Large intestine (tissue), 3 donors: ENCODE results near the gene GLDC. TPM values are rescaled to one million over a fixed set of nuclear protein-coding genes. Genes with fewer than 3 reads are reported as not detected.
"Not testable (repeated sequence)": the region's sequence is repeated elsewhere in the genome, so short reads cannot be mapped to it uniquely, and the experiment has no call there.

Source experiments
- DNase-seq, 2 donors: peaks; one replicate each; pipeline versions ENCODE4 v3.0.0 to v3.0.0-alpha.2; 2013
- H3K27ac ChIP-seq: one replicate; pipeline ENCODE4 v1.5.1; 2013; ENCODE audit warnings: low read length
- H3K27me3 ChIP-seq: 2 replicates; pipeline ENCODE4 v1.6.1; 2013; ENCODE audit warnings: low read length; ENCODE audit not compliant: control insufficient read depth, insufficient read depth
- H3K36me3 ChIP-seq: 2 replicates; pipeline ENCODE4 v1.6.1; 2013; ENCODE audit warnings: low read length; ENCODE audit not compliant: control insufficient read depth, insufficient read depth
- H3K4me1 ChIP-seq: one replicate; pipeline ENCODE4 v1.6.1; 2013; ENCODE audit warnings: low read length; ENCODE audit not compliant: control insufficient read depth, insufficient read depth
- H3K4me3 ChIP-seq: one replicate; pipeline ENCODE4 v1.5.1; 2013; ENCODE audit warnings: low read length
- H3K9me3 ChIP-seq: one replicate; pipeline ENCODE4 v1.6.1; 2013; ENCODE audit warnings: mild to moderate bottlenecking, low read depth, low read length, moderate library complexity; ENCODE audit not compliant: control insufficient read depth
- WGBS: methylation state at CpG from one replicate; pipeline ENCODE4 v1.1.5; 2013; ENCODE audit warnings: low lambda C conversion rate; ENCODE audit not compliant: insufficient coverage; 5-methylcytosine and 5-hydroxymethylcytosine counted together
- polyA plus RNA-seq: library from polyadenylated mRNA; unstranded; fragments of 120-200 nt; gene quantifications from one replicate; pipeline ENCODE4 v1.2.1, GENCODE V29; 2013

GLDC gene
- polyA plus RNA-seq, 1 donor, result 13.0 TPM

DNA sequence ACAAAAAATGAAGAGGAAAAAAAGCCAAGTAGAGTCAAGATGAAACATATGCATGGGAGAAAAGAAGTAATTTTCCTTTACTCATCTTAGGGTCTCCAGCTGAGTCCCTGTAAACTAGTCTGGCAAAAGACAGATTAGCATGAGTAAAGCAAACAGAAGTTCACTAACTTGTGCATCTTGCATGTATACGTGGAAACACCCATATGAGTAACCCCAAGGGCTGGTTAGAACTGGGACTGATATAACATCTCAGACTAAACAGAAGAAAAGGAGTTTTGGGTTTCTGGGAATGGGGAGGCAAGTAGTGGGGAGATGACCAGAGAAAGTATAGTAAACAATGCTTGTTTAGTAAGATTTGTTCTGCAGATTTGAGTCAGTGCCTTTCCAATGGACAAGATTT lies 20.1 kb upstream of the GLDC start:
- Histone ChIP-seq H3K4me1 (peaks cover 13% of the 10 kb centered on the region), H3K9me3 (no peaks in the 10 kb centered on the region), H3K27ac (no peak overlapping the region), H3K4me3 (no peak overlapping the region), H3K36me3 (no peaks in the 10 kb centered on the region), H3K27me3 (no peaks in the 10 kb centered on the region)
- no CpG with 5 or more reads among the region's 1 CpG for WGBS
- no peak for DNase-seq

DNA sequence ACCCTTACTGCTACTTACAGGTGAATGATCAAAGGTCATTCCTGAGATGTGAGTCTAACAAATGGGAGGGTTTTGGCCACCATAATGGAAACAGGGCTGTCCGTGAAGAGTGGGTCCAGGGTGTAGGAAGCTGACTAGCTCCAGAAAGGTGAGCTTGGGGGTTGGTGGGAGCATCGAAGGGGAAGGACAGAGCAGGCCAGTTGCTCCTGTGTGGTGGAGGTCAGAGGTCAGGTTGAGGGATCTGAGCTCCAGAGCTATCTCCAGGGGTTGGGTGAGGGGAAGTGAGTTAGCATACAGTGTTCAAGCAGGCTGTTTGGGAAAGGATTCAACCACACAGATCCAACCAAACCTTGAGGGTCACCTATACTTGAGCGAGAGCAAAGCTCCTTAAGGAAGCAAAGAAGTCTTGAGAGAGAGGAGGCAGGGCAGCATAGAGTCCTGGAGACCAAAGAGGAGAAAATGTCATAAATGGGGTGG lies 18.7 kb upstream of the GLDC start:
- no CpG with 5 or more reads among the region's 3 CpGs for WGBS
- H3K4me1 ChIP-seq, result peaks cover 13% of the 10 kb centered on the region
- peak overlapping the region; percentile 87 for H3K27ac ChIP-seq
- H3K4me3 ChIP-seq, result no peak overlapping the region
- H3K9me3 ChIP-seq, result no peaks in the 10 kb centered on the region
- DNase-seq, result peak in 1 of 2 donors; percentile 78
- no peaks in the 10 kb centered on the region for H3K27me3 ChIP-seq
- H3K36me3 ChIP-seq, result no peaks in the 10 kb centered on the region

DNA sequence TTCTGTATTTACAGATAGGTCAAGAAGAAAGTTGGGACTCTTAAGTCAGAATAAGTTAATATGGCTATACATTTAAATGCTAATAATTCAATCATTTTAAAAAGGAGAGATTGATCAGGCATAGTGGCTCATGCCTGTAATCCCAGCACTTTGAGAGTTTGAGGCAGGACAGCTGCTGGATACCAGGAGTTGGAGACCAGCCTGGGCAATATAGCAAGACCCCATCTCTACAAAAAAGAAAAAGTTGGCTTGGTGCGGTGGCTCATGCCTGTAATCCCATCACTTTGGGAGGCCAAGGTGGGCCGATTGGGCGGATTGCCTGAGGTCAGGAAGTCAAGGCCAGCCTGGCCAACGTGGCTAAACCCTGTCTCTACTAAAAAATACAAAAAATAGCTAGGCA lies 15.0 kb upstream of the GLDC start:
- no peak for DNase-seq
- Histone ChIP-seq H3K4me1 (peaks cover 11% of the 10 kb centered on the region), H3K9me3 (no peaks in the 10 kb centered on the region), H3K27me3 (no peaks in the 10 kb centered on the region), H3K36me3 (no peaks in the 10 kb centered on the region), H3K4me3 (no peak overlapping the region), H3K27ac (no peak overlapping the region)
- no CpG with 5 or more reads among the region's 4 CpGs for WGBS

DNA sequence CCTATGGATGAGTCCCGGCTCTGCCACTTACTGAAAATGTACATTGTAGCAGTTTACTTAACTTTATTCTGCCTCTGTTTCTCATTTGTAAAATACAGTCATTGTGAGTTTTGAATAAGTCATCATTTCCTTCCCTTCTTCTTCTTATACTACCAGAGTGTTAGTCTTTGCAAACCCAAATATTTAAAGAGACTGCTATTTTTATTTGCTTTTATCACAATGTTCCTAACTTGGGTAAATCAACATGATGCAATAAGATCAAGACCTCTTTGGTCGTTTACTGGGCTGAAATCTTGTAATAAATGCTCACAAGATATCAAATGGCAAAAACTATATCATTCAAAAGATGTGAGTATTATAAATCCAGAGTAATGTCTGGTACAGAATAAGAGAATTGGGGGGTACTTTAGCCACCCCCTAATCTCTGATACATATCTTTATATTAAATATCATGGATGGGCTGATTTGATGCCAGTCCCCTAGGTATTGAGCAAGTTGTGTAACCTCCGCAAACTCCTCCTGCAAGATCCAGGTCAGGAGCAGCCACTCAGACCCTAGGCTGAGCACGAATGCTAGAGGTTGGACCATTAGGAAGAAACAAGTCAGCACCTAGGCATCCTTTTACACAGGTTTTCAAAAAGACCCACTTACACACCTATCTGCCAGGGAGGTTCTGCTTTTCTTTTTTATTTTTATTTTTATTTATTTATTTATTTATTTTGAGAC lies 13.3 kb upstream of the GLDC start:
- H3K4me1 ChIP-seq, result no peaks in the 10 kb centered on the region
- H3K9me3 ChIP-seq, result no peaks in the 10 kb centered on the region
- no peak overlapping the region for H3K4me3 ChIP-seq
- no peak overlapping the region for H3K27ac ChIP-seq
- WGBS, result 80% methylated on average over 1 of the region's 4 CpGs
- no peak for DNase-seq
- no peaks in the 10 kb centered on the region for H3K27me3 ChIP-seq
- no peaks in the 10 kb centered on the region for H3K36me3 ChIP-seq

DNA sequence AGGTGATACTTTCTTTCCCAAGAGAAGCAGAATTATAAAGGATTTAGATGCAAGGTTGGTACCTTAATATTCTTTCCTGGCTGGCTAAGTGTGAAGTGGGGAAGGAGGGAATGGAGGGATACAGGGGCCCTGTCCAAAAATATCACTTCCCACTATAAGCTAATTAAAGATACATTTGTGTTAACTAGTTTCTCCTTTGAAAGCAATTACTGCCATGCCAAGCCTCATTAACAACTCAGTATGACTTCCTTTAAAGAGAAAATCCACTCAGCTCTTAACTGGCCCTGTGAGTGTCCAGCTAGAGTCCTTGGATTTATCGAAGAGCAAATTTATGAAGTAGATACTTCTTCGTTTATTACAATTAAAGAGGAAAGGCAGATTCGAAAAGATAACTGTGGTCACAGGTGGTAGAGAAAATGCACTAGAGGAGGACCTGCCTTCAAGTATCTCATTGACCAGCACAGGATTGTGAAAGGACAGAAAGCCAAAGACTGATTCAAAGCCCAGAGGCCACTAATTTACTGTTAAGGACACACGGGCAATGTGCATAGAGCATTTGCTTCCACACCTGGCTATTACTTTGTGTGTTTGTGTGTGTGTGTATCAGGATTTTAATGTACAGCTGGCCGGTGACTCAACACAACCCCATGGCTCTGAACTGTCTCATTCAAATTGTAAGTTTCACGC lies 11.2 kb upstream of the GLDC start:
- 100% methylated on average over 1 of the region's 6 CpGs for WGBS
- no peak for DNase-seq
- no peaks in the 10 kb centered on the region for H3K27me3 ChIP-seq
- no peak overlapping the region for H3K4me3 ChIP-seq
- H3K4me1 ChIP-seq, result no peaks in the 10 kb centered on the region
- no peaks in the 10 kb centered on the region for H3K36me3 ChIP-seq
- no peak overlapping the region for H3K27ac ChIP-seq
- no peaks in the 10 kb centered on the region for H3K9me3 ChIP-seq

DNA sequence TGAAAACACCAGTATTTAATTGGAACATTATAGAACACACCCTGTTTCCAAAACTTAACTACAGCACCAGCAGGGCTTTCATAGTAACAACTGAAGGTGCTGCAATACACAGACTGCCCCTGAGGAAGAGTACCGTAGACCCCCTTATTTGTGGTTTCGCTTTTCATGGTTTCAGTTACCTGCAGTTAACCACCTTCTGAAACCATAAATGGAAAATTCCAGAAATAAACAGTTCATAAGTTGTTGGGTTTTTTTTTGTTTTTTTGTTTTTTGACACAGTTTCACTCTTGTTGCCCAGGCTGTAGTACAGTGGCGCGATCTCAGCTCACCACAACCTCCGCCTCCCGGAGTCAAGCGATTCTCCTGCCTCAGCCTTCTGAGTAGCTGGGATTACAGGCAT lies 9.5 kb upstream of the GLDC start:
- no peaks in the 10 kb centered on the region for H3K27me3 ChIP-seq
- H3K27ac ChIP-seq, result no peak overlapping the region
- H3K36me3 ChIP-seq, result no peaks in the 10 kb centered on the region
- DNase-seq, result no peak
- no peaks in the 10 kb centered on the region for H3K9me3 ChIP-seq
- H3K4me3 ChIP-seq, result no peak overlapping the region
- 100% methylated on average over 1 of the region's 7 CpGs for WGBS
- H3K4me1 ChIP-seq, result no peaks in the 10 kb centered on the region

DNA sequence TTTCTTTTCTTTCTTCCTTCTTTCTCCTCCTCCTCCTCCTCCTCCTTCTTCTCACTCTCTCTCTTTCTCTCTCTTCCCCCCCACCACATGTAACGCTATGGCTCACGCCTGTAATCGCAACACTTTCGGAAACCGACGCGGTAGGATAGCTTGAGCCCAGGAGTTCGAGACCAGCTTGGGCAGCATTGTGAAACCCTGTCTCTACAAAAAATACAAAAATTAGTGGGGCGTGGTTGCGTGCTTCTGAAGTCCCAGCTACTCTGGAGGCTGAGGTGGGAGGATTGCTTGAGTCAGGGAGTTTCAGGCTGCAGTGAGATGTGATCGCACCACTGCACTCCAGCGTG lies 736 bp upstream of the GLDC start:
- no peaks in the 10 kb centered on the region for H3K36me3 ChIP-seq
- peak in 1 of 2 donors; percentile 20 for DNase-seq
- peaks cover 45% of the 10 kb centered on the region for H3K27me3 ChIP-seq
- no CpG with 5 or more reads among the region's 12 CpGs for WGBS
- peaks cover 18% of the 10 kb centered on the region for H3K4me1 ChIP-seq
- H3K4me3 ChIP-seq, result peak overlapping the region; percentile 58
- no peak overlapping the region for H3K27ac ChIP-seq
- H3K9me3 ChIP-seq, result peaks cover 2% of the 10 kb centered on the region

DNA sequence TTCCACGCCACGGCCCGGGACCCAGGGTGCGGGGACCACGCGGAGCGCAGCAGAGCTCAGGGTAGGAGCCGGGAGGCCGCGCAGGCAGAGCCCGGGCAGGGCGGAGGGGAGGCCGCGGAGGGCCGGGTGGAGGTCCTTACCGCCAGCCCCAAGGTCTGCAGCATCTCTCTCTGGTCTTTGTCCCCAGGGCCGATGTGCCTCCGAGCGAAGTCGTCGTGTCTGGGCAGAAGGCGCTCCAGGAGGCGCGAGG lies 499 bp downstream of the GLDC start:
- peak overlapping the region; percentile 23 for H3K4me3 ChIP-seq
- not testable (repeated sequence) for H3K36me3 ChIP-seq, H3K9me3 ChIP-seq, H3K27ac ChIP-seq
- peak in 1 of 2 donors; percentile 61 for DNase-seq
- peaks cover 45% of the 10 kb centered on the region for H3K27me3 ChIP-seq
- peaks cover 21% of the 10 kb centered on the region for H3K4me1 ChIP-seq
- no CpG with 5 or more reads among the region's 24 CpGs for WGBS

DNA sequence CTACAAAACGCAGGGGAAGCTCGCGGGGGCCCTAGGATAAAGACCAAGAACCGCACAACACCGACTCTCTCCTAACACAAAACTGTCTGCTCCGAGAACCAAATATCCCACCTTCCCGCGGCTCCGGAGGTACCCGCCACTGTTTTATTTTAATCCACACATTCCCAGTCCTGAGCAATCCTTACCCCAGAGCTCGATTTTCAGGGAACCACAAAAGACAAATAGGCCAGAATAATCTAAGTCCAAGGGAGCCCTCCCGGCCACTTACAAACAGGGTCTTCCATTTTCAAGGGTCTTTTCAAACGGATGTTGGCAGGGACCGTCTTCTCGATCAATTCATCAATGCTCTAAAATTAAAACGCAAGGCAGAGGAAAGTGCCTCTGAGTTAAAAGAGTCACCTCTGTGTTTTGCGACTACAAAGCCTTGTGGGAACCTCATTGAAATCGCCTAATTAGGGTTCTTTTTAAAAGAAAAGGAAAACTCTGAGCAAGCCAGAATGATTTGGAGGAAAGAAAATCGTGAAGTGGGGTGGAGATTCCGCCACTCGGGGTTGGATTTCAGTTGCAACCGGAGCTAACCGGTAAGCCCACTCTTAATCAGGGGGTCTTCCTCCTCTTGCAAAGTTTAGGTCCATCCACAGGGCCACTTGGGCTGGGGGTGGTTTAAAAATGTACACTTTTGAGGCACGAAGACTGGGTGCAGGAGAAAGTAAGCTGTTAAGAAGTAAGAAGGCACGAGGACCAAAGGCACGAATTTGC lies 1.0 kb downstream of the GLDC start:
- 0% methylated on average over 1 of the region's 26 CpGs for WGBS
- H3K36me3 ChIP-seq, result no peaks in the 10 kb centered on the region
- DNase-seq, result peak in 1 of 2 donors; percentile 29
- H3K9me3 ChIP-seq, result peaks cover 2% of the 10 kb centered on the region
- peaks cover 21% of the 10 kb centered on the region for H3K4me1 ChIP-seq
- peaks cover 45% of the 10 kb centered on the region for H3K27me3 ChIP-seq
- H3K4me3 ChIP-seq, result peak overlapping the region; percentile 23
- H3K27ac ChIP-seq, result no peak overlapping the region

DNA sequence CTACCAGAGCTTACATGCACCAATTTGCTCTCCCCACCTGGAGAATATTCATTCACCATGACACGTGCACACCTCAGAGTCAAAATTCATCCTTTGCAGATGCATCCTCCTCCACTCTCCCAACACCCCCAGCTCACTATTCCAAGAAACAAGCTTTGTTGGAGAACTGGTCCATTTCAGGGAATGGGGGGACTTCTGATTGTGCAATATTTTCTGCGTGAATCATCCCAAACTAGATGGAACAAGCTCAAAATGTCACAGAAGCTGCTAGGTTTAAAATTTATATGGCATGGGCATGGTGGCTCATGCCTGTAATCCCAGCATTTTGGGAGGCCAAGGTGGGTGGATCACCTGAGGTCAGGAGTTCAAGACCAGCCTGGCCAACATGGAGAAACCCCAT lies 3.6 kb downstream of the GLDC start:
- WGBS, result 100% methylated on average over 1 of the region's 2 CpGs
- Histone ChIP-seq H3K27me3 (peaks cover 40% of the 10 kb centered on the region), H3K36me3 (no peaks in the 10 kb centered on the region), H3K4me1 (peaks cover 21% of the 10 kb centered on the region), H3K4me3 (no peak overlapping the region), H3K9me3 (peaks cover 2% of the 10 kb centered on the region), H3K27ac (no peak overlapping the region)
- DNase-seq, result no peak
